Gastroesophageal sphincter (tissue), 4 donors: ENCODE data around the gene THRB. TPM values are rescaled to one million over a fixed set of nuclear protein-coding genes. Genes with fewer than 3 reads are reported as not detected.

Source experiments
- ATAC-seq: fragments of 150-250 bp; one replicate; pipeline ENCODE4 v1.9.1; 2016; ENCODE audit warnings: mild to moderate bottlenecking, moderate library complexity
- H3K27ac ChIP-seq, 4 donors: fragments of 200-600 bp; sonication (generic) in 3 of 4; 1 replicate in 3 of 4; 2 replicates in 1 of 4; pipeline ENCODE4 v1.5.1; 2016 to 2019
- H3K27me3 ChIP-seq: fragments of 200-600 bp; sonication (generic); one replicate; pipeline ENCODE4 v1.5.1; 2019
- H3K36me3 ChIP-seq, 2 donors: fragments of 200-600 bp; sonication (generic); one replicate each; pipeline ENCODE4 v1.5.1; 2019; ENCODE audit warnings: control low read depth in 1 of 2
- H3K4me1 ChIP-seq, 3 donors: fragments of 200-600 bp; sonication (generic); 1 replicate in 2 of 3; 2 replicates in 1 of 3; pipeline ENCODE4 v1.5.1; 2016 to 2019; ENCODE audit warnings: control low read depth in 2 of 3
- H3K4me3 ChIP-seq, 2 donors: fragments of 200-600 bp; sonication (generic); one replicate each; pipeline ENCODE4 v1.5.1; 2019; ENCODE audit warnings: mild to moderate bottlenecking in 1 of 2, moderate library complexity in 1 of 2
- H3K9me3 ChIP-seq, 3 donors: fragments of 200-600 bp; sonication (generic); one replicate each; pipeline ENCODE4 v1.5.1; 2017 to 2019; ENCODE audit warnings: control low read depth in 2 of 3
- CTCF ChIP-seq, 4 experiments: fragments of 200-600 bp in 2 of 4; fragments of 450-650 bp in 2 of 4; sonication (generic) in 1 of 4; IDR thresholded peaks; one replicate each; pipeline ENCODE4 v1.5.1; 2017 to 2019; ENCODE audit warnings: antibody characterized with exemption in 4 of 4, mild to moderate bottlenecking in 2 of 4, moderate library complexity in 2 of 4
- EP300 ChIP-seq: sonication (generic); formaldehyde crosslinking; IDR thresholded peaks from one replicate; pipeline ENCODE4 v1.6.1; 2017; ENCODE audit warnings: antibody characterized with exemption, mild to moderate bottlenecking
- POLR2A ChIP-seq, 2 donors: fragments of 450-650 bp; IDR thresholded peaks; one replicate each; pipeline ENCODE4 v1.6.1; 2017; ENCODE audit warnings: antibody characterized with exemption in 2 of 2, mild to moderate bottlenecking in 2 of 2, moderate library complexity in 1 of 2
- POLR2AphosphoS5 ChIP-seq: sonication (generic); formaldehyde crosslinking; IDR thresholded peaks from one replicate; pipeline ENCODE4 v1.6.1; 2017; ENCODE audit warnings: antibody characterized with exemption
- WGBS, 2 donors: methylation state at CpG; one replicate each; pipeline ENCODE4 v1.1.5; 2018; ENCODE audit warnings: low coverage in 1 of 2; 5-methylcytosine and 5-hydroxymethylcytosine counted together
- total RNA-seq, 4 donors: library from RNA; depleted of rRNA; stranded (reverse); fragments of >200 nt; gene quantifications; one replicate each; pipeline ENCODE4 v1.1.0, GENCODE V29; 2016

Gene THRB
- total RNA-seq, 4 donors from 2014 or later: 42.5 to 61.9 (median 55.8) TPM

GRCh38 chr3:24299806-24300626, 194.6 kb downstream of the THRB start:
- no peaks in the 10 kb centered on the region for H3K27me3 ChIP-seq
- H3K9me3 ChIP-seq: no peaks in the 10 kb centered on the region
- no peak overlapping the region for H3K27ac ChIP-seq
- TF ChIP-seq POLR2A (IDR thresholded peaks at IDR 0.05) (no peak), EP300 (no peak), CTCF (IDR thresholded peaks at IDR 0.05) (no peak), POLR2AphosphoS5 (no peak)
- no peaks in the 10 kb centered on the region for H3K36me3 ChIP-seq
- no peak for ATAC-seq
- peaks cover 6 to 31% (median 7%) of the 10 kb centered on the region in 3 donors for H3K4me1 ChIP-seq
- WGBS, 2 donors: 68 to 75% methylated on average over 3 to 6 of the region's 6 CpGs
- H3K4me3 ChIP-seq: no peak overlapping the region

- ATAC-seq: no peak
- Histone ChIP-seq H3K36me3 (peaks cover 0 to 3% of the 10 kb centered on the region in 2 donors), H3K9me3 (peaks cover 0 to under 1% (median 0%) of the 10 kb centered on the region in 3 donors), H3K27ac (no peak overlapping the region), H3K4me3 (no peak overlapping the region), H3K4me1 (peaks cover 6 to 30% (median 7%) of the 10 kb centered on the region in 3 donors), H3K27me3 (no peaks in the 10 kb centered on the region)
- no peak for TF ChIP-seq POLR2AphosphoS5
- TF ChIP-seq CTCF (IDR thresholded peaks at IDR 0.05): no peak
- no peak for TF ChIP-seq EP300
- TF ChIP-seq POLR2A (IDR thresholded peaks at IDR 0.05): no peak
- WGBS, 2 donors: 40 to 73% methylated on average over 1 of the region's 1 CpG
Observed at GRCh38 chr3:24299246-24299805, 195.3 kb downstream of the THRB start.

- peak; percentile 66 for ATAC-seq
- H3K27ac ChIP-seq: peak overlapping the region; percentile 7 to 64 (median 56)
- TF ChIP-seq EP300 (no peak), POLR2AphosphoS5 (peak; percentile 63)
- peaks cover 0 to 7% (median 0%) of the 10 kb centered on the region in 3 donors for H3K9me3 ChIP-seq
- H3K4me3 ChIP-seq: no peak overlapping the region
- peaks cover 6 to 30% (median 7%) of the 10 kb centered on the region in 3 donors for H3K4me1 ChIP-seq
- H3K27me3 ChIP-seq: no peaks in the 10 kb centered on the region
- whole genome bisulfite sequencing, 2 donors: 60 to 82% methylated on average over 2 to 4 of the region's 5 CpGs
- peaks cover 0 to 15% of the 10 kb centered on the region in 2 donors for H3K36me3 ChIP-seq
Observed at GRCh38 chr3:24296441-24297205, 198.0 kb downstream of the THRB start.

GRCh38 chr3:24294150-24294549, 200.5 kb downstream of the THRB start:
- no peak for ATAC-seq
- H3K27ac ChIP-seq: no peak overlapping the region
- TF ChIP-seq POLR2AphosphoS5: no peak
- no peak for TF ChIP-seq EP300
- no peak for TF ChIP-seq CTCF (IDR thresholded peaks at IDR 0.05)
- TF ChIP-seq POLR2A (IDR thresholded peaks at IDR 0.05): no peak
- H3K27me3 ChIP-seq: no peaks in the 10 kb centered on the region
- H3K4me1 ChIP-seq: peaks cover 3 to 42% (median 6%) of the 10 kb centered on the region in 3 donors
- peaks cover 0 to 15% of the 10 kb centered on the region in 2 donors for H3K36me3 ChIP-seq
- peaks cover 0 to 7% (median 0%) of the 10 kb centered on the region in 3 donors for H3K9me3 ChIP-seq
- no peak overlapping the region for H3K4me3 ChIP-seq
- WGBS, 2 donors: no CpG with 5 or more reads among the region's 2 CpGs

GRCh38 chr3:24291646-24292045, 203.0 kb downstream of the THRB start:
- H3K4me3 ChIP-seq: no peak overlapping the region
- H3K9me3 ChIP-seq: peaks cover 0 to 7% (median 0%) of the 10 kb centered on the region in 3 donors
- H3K36me3 ChIP-seq: peaks cover 0 to 15% of the 10 kb centered on the region in 2 donors
- peaks cover 15 to 54% (median 20%) of the 10 kb centered on the region in 3 donors for H3K4me1 ChIP-seq
- no peaks in the 10 kb centered on the region for H3K27me3 ChIP-seq
- TF ChIP-seq POLR2A (IDR thresholded peaks at IDR 0.05): no peak
- TF ChIP-seq EP300: no peak
- TF ChIP-seq POLR2AphosphoS5: no peak
- TF ChIP-seq CTCF (IDR thresholded peaks at IDR 0.05): no peak
- H3K27ac ChIP-seq: no peak overlapping the region
- no peak for ATAC-seq
